GM19240 (cell line): ENCODE measurements around the gene SPINDOC.
"Not testable (repeated sequence)": the region's sequence is repeated elsewhere in the genome, so short reads cannot be mapped to it uniquely, and the experiment has no call there.

Experiments
- DNase-seq: peaks from one replicate; pipeline ENCODE4 v3.0.0; 2011; ENCODE audit warnings: low spot score; ENCODE audit not compliant: insufficient read length

SPINDOC gene

GRCh38 chr11:63854696-63855095 lies 41.4 kb downstream of the SPINDOC start:
- no peak for DNase-seq

GRCh38 chr11:63855975-63856374 lies 42.7 kb downstream of the SPINDOC start:
- no peak for DNase-seq

GRCh38 chr11:63858628-63859550 lies 45.6 kb downstream of the SPINDOC start:
- DNase-seq = no peak

GRCh38 chr11:63862923-63863322 lies 49.7 kb downstream of the SPINDOC start:
- no peak for DNase-seq

- not testable (repeated sequence) for DNase-seq
Measured at GRCh38 chr11:63863620-63864019, 50.4 kb downstream of the SPINDOC start.

- DNase-seq = peak; percentile 56
Measured at GRCh38 chr11:63866211-63866610, 53.0 kb downstream of the SPINDOC start.

GRCh38 chr11:63867511-63867910 lies 54.3 kb downstream of the SPINDOC start:
- no peak for DNase-seq

GRCh38 chr11:63868399-63869064 lies 55.3 kb downstream of the SPINDOC start:
- DNase-seq = no peak

GRCh38 chr11:63869171-63869591 lies 55.9 kb downstream of the SPINDOC start:
- no peak for DNase-seq

GRCh38 chr11:63869683-63870082 lies 56.4 kb downstream of the SPINDOC start:
- no peak for DNase-seq

- no peak for DNase-seq
Measured at GRCh38 chr11:63870351-63871140, 57.3 kb downstream of the SPINDOC start.

GRCh38 chr11:63871962-63872799 lies 58.9 kb downstream of the SPINDOC start:
- peak; percentile 70 for DNase-seq

GRCh38 chr11:63872800-63873197 lies 59.5 kb downstream of the SPINDOC start:
- no peak for DNase-seq

GRCh38 chr11:63873311-63873710 lies 60.1 kb downstream of the SPINDOC start:
- DNase-seq = no peak

GRCh38 chr11:63874511-63874910 lies 61.3 kb downstream of the SPINDOC start:
- no peak for DNase-seq

GRCh38 chr11:63875506-63876065 lies 62.3 kb downstream of the SPINDOC start:
- no peak for DNase-seq

GRCh38 chr11:63876616-63877015 lies 63.4 kb downstream of the SPINDOC start:
- no peak for DNase-seq
